HG03135 (cell line): ENCODE measurements around the gene NFASC.

Experiments used
- ATAC-seq: cut with Tn5 transposase; IDR thresholded peaks from one replicate; pipeline ENCODE4 v1.9.1; 2021; ENCODE audit warnings: mild to moderate bottlenecking, moderate library complexity; ENCODE audit not compliant: unreplicated experiment

NFASC gene

DNA sequence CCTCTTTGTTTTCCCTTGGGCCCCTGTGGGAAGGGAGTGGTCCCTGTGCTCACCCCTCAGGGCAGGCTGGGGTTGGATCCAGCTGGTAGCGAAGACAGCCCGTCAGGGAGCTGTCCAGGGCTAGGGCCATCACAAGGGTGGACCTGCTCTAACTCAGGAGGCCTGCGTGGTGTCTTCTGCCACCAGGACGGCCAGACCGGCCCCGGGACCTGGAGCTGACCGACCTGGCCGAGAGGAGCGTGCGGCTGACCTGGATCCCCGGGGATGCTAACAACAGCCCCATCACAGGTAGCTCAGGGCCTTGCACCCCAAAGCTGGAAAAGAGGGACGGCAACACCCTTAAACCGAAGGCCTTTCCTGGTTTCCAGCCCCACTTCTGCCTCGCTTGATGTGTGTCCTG is 108.1 kb downstream of the NFASC start:
- ATAC-seq = no peak

DNA sequence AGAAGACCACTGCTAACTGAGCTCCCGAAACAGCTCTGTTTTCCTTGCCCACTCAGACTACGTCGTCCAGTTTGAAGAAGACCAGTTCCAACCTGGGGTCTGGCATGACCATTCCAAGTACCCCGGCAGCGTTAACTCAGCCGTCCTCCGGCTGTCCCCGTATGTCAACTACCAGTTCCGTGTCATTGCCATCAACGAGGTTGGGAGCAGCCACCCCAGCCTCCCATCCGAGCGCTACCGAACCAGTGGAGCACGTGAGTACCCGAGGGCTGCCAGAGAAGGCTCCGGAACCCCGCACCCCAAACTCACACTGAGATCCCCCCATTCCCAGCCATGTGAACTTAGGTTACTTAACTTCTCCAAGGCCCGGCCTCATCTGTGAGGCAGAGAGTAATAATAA is 108.6 kb downstream of the NFASC start:
- ATAC-seq = no peak

DNA sequence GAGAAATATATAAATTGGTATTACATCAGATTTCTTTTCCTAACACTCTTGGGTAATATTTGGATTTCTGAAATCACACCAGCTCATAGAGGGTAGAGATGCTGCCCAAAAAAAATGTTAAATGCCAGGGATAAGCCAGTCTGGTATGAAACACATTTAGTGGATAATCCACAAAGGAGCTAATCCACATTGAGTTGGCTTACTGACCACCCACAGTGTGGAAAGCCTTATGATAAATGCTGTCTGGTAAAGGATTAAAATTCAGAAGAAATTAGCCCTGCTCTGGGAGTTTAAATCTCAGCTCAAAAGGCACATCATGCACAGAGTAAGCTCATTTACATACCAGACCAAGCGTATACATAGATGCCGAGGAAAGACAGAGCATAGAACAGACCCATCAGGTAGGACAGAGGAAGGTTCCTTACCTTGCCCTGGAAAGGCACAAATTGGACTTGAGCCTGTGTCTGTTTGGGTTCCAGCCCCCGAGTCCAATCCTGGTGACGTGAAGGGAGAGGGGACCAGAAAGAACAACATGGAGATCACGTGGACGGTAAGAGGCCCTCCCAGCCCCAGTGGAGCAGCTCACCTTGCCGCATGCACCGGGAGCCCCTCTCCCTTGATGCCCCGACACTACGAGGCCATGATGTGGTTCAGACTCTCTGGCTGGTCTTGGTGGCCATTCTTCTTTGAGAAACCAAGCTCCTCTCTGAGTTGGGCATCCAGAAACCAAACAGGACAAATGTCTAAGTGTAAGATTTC is 109.4 kb downstream of the NFASC start:
- ATAC-seq = no peak

DNA sequence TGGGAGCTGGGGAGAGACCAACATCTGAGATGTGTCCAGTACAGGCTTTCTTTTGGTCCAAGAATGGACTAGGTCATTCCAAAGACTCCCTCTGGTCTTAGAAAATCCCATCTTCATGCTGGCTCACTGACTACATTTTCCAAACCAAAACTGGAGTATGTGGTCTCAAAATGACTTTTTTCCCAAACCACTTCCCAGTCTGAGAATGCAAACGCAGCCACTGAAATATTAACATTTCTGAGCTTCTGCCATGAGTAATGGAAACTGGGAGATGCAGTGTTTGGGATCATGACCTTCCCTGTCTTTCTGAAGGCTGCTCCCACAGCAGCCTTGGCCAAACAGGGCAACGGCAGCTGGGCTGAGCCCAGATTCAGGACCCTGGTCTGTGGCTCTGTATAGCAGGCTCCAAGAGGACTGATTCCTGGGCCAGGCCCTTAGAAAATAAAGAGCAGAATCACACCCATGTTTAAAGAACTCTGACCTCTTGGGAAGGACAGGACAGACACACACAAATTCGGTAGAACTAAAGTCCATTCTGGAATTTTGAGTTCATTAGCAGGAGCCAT is 110.3 kb downstream of the NFASC start:
- ATAC-seq = no peak

DNA sequence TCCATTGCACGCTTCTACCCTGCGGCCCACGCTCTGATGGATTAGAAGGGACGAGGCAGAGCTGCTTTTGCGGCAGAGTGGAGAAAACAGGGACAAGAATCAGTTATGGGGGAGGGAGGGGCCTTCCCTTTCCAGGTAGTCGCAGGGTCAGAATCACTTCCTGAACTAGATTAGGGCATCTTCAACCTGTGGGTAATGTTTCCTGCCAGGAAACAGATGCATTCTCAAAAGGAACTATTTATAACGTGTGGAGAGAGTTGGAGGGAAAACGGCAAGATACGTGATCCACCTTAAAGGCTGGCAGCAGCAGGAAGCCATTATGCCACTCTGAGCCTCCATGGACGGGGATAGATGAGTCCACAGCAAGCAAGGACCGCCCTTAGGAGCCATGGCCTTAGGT is 112.5 kb downstream of the NFASC start:
- ATAC-seq = no peak

DNA sequence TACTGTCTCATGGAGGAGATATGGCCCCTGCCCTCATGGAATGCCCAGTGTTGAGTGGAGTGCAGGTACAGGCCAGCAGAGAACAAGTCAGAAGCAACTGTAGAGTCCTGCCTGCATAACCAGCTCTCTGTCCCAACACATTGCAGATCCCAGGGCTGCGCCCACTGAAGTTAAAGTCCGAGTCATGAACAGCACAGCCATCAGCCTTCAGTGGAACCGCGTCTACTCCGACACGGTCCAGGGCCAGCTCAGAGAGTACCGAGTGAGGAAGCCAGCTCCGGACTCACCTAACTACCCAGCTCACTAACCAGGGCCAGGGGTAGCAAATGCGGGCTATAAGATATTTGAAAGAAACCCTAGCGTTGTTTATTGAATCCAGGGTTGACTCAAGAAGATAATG is 113.2 kb downstream of the NFASC start:
- no peak for ATAC-seq

GRCh38 chr1:204984499-204984898 is 113.8 kb downstream of the NFASC start:
- ATAC-seq = no peak

DNA sequence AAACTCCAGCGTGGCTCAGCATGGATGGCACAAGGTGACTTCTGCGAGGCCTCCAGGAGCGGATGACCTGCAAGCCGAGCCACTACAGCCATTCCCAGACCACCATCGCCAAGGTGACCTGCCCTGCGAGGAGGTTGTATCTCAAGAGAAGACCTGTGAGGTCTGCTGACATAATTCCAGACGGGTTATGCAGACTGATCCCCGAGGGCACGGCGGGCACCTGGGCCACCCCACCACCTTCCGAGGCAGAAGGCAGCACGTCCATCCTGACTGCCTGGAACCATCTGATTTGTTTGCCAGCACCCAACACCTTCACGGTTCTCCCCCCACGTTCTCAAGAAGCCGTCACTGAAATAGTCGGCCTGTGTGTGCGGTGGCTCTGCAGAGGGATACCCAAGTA is 115.5 kb downstream of the NFASC start:
- no peak for ATAC-seq

DNA sequence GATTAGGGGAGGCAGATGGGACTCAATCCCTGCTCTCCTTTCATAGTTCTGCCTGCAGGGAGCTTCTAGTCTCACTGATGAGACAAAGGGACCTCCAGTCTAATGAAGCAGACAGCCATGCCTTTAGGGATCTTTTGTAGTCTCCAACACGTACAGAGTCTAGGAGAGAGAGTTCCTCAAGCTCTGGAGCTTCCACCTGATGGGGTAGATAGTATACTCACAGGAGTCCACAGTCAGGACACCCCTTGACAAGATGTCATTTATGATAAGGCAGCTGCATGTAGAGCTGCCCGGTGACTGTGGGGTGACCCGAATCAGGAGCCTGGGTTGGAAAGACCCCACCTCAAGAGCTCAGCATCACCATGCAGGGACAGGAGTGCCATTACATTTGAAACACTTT is 117.0 kb downstream of the NFASC start:
- ATAC-seq = no peak

DNA sequence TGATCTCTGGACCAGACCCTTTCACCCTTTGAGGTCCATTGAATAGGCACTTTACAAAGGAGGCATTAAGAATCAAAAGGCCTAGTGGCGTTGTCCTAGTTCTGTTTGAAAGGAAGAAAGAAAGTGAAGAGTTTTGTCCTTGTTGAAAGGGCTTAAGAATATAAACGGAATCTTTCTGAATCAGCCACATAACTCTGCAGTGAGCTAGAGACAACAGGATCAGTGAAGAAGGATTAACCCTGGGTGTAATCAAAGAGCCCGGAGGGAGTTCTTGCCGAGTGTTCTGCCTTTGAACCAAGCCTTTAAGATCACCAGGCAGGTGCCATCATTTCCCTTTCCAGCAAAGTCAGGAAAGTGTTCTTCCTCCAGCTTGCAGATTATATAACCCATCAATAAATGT is 117.5 kb downstream of the NFASC start:
- ATAC-seq = no peak

- ATAC-seq = no peak
These were observed 118.8 kb downstream of the NFASC start for GRCh38 chr1:204989266-204990058.

DNA sequence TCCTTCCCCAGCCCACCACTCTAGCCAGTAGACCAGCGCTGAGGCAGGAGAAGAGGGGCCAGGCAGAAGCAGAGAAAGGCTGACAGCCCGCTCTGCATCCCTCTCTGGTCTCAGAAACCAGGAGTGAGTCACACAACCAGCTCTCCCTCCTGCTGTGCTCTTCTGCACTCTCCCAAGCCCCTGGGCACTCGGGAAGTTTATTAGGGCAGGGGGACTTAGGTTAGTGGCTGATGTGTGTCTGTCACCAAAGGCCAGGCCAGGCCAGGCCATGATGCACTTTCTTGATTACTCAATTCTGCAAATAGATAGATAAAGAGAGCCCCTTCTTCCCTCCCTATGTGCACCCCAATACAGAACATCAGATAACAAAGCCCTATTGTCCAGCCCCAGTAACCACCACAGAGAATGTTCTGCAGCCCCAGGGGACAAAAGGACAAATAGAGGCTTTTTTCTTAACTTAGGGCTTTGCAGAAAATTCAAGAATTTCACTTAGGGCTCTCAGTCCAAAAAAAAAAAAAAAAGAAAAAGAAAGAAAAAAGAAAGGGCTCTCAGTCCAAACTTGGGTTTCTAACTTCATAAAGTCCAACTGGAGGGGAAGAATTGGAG is 119.5 kb downstream of the NFASC start:
- ATAC-seq = no peak

- ATAC-seq = no peak
These were observed 120.2 kb downstream of the NFASC start for GRCh38 chr1:204990721-204991341.

- no peak for ATAC-seq
These were observed 120.7 kb downstream of the NFASC start for GRCh38 chr1:204991342-204991844.

GRCh38 chr1:204992201-204992997 is 121.7 kb downstream of the NFASC start:
- ATAC-seq = no peak

GRCh38 chr1:204992998-204993314 is 122.3 kb downstream of the NFASC start:
- no peak for ATAC-seq

- no peak for ATAC-seq
These were observed 123.6 kb downstream of the NFASC start for GRCh38 chr1:204994086-204994862.

- no peak for ATAC-seq
These were observed 126.3 kb downstream of the NFASC start for GRCh38 chr1:204996981-204997380.

- no peak for ATAC-seq
These were observed 127.1 kb downstream of the NFASC start for GRCh38 chr1:204997591-204998355.
